Kidney (tissue), 14 donors: ENCODE data around the gene KCNIP1. TPM values are rescaled to one million over a fixed set of nuclear protein-coding genes. Genes with fewer than 3 reads are reported as not detected.
A peak's percentile ranks its signal among the peaks of the same experiment; 100 is the strongest.

ENCODE experiments used
- DNase-seq, 5 donors: peaks; one replicate each; pipeline ENCODE4 v3.0.0-alpha.2; 2013 to 2020
- FAIRE-seq: peaks from 2 replicates; lab custom pipeline; 2012; peaks lifted over from hg19 to GRCh38; lab: Jason Lieb, UNC
- H3K27ac ChIP-seq, 2 donors: one replicate each; pipeline ENCODE4 v1.7.0; 2013; ENCODE audit warnings: low read depth in 2 of 2, low read length in 2 of 2, inconsistent platforms in 1 of 2
- H3K27me3 ChIP-seq: one replicate; pipeline ENCODE4 v1.7.1; 2013; ENCODE audit warnings: low read length, inconsistent platforms; ENCODE audit not compliant: control insufficient read depth, insufficient read depth
- H3K36me3 ChIP-seq, 3 donors: one replicate each; pipeline versions ENCODE4 v1.7.0 to v1.7.1; 2013; ENCODE audit warnings: low read length in 3 of 3, control low read depth in 1 of 3, inconsistent platforms in 1 of 3; ENCODE audit not compliant: insufficient read depth in 3 of 3, control insufficient read depth in 2 of 3
- H3K4me1 ChIP-seq, 3 donors: one replicate each; pipeline versions ENCODE4 v1.7.0 to v1.7.1; 2013; ENCODE audit warnings: low read length in 3 of 3, inconsistent platforms in 1 of 3, low read depth in 1 of 3; ENCODE audit not compliant: control insufficient read depth in 2 of 3, insufficient read depth in 2 of 3
- H3K4me3 ChIP-seq, 3 donors: one replicate each; pipeline versions ENCODE4 v1.7.0 to v1.8.1; 2013; ENCODE audit warnings: low read length in 3 of 3, control low read depth in 1 of 3, inconsistent platforms in 1 of 3
- H3K9ac ChIP-seq, 3 donors: one replicate each; pipeline versions ENCODE4 v1.7.0 to v1.7.1; 2013; ENCODE audit warnings: low read length in 3 of 3, control low read depth in 1 of 3, inconsistent platforms in 1 of 3
- H3K9me3 ChIP-seq, 3 donors: one replicate each; pipeline versions ENCODE4 v1.7.0 to v1.7.1; 2013; ENCODE audit warnings: low read length in 3 of 3, control low read depth in 1 of 3, inconsistent platforms in 1 of 3; ENCODE audit not compliant: control insufficient read depth in 2 of 3, insufficient read depth in 1 of 3
- CTCF ChIP-seq: IDR thresholded peaks from 3 replicates; pipeline ENCODE4 v1.5.1; 2012; ENCODE audit warnings: mild to moderate bottlenecking, moderate library complexity, borderline replicate concordance; ENCODE audit not compliant: insufficient read depth; ENCODE audit errors: extremely low read depth
- intact Hi-C: fragments of 100-400 bp; cut with DNase I; formaldehyde crosslinking; loops from one replicate; pipeline ENCODE4 v1.11.1; 2022
- polyA plus RNA-seq: library from polyadenylated mRNA; stranded (reverse); fragments of 350-450 nt; fragmentation: Illumina TruSeq; extraction: RNeasy Lipid Tissue Mini Kit (QIAGEN cat#74804); gene quantifications from one replicate; pipeline ENCODE4 v1.2.3, GENCODE V29; 2014; ENCODE audit warnings: low read depth, low replicate concordance; ENCODE audit not compliant: insufficient read depth
- total RNA-seq: library from RNA; stranded (reverse); fragmentation: NEBNext Ultra II Directional; extraction: Animal tissue kit (Norgen Biotek cat#: 25700); gene quantifications from one replicate; pipeline ENCODE4 v1.2.1, GENCODE V29; 2021
- donor health status: control.
- donor health status: control.
- donor health status: control.
- donor health status: control.
- donor health status: control.
- donor health status: DM: yes; HTN: yes; CAD: no.
- donor health status: Normal renal cell carcinoma (clear cell type).

Gene KCNIP1
- total and polyA plus RNA-seq, 2 donors from 2014 or later = 1.8 to 3.1 TPM

GRCh38 chr5:170678811-170679210 lies 175.0 kb downstream of the KCNIP1 start:
- FAIRE-seq (no peak), DNase-seq (peak in 2 of 5 donors; percentile 31 to 35)
- no peak for TF ChIP-seq CTCF
- H3K36me3 ChIP-seq = no peaks in the 10 kb centered on the region
- intact Hi-C loops = no loop called here
- H3K27ac ChIP-seq = no peak overlapping the region
- H3K4me1 ChIP-seq = no peaks in the 10 kb centered on the region
- H3K9me3 ChIP-seq = no peaks in the 10 kb centered on the region
- H3K4me3 ChIP-seq = no peak overlapping the region
- H3K27me3 ChIP-seq = no peaks in the 10 kb centered on the region
- no peak overlapping the region for H3K9ac ChIP-seq

- no peaks in the 10 kb centered on the region for H3K36me3 ChIP-seq
- H3K9ac ChIP-seq = no peak overlapping the region
- intact Hi-C loops = no loop called here
- no peak for TF ChIP-seq CTCF
- no peaks in the 10 kb centered on the region for H3K9me3 ChIP-seq
- no peak overlapping the region for H3K27ac ChIP-seq
- peak overlapping the region in 1 of 3 donors; percentile 30 for H3K4me3 ChIP-seq
- no peaks in the 10 kb centered on the region for H3K4me1 ChIP-seq
- no peak for FAIRE-seq
- peak; percentile 65 to 93 (median 82) for DNase-seq
- no peaks in the 10 kb centered on the region for H3K27me3 ChIP-seq
These were observed 177.2 kb downstream of the KCNIP1 start for GRCh38 chr5:170681013-170681433.

GRCh38 chr5:170691657-170692056 lies 187.8 kb downstream of the KCNIP1 start:
- Histone ChIP-seq H3K9me3 (no peaks in the 10 kb centered on the region), H3K9ac (no peak overlapping the region), H3K36me3 (no peaks in the 10 kb centered on the region), H3K27ac (no peak overlapping the region), H3K4me3 (no peak overlapping the region), H3K27me3 (no peaks in the 10 kb centered on the region), H3K4me1 (no peaks in the 10 kb centered on the region)
- intact Hi-C loops = no loop called here
- no peak for DNase-seq
- TF ChIP-seq CTCF = no peak
- FAIRE-seq = no peak

- no peaks in the 10 kb centered on the region for H3K27me3 ChIP-seq
- FAIRE-seq = no peak
- DNase-seq = no peak
These were observed 189.9 kb downstream of the KCNIP1 start for GRCh38 chr5:170693701-170694100.

More at GRCh38 chr5:170693701-170694100, 189.9 kb downstream of the KCNIP1 start:
- no peaks in the 10 kb centered on the region for H3K4me1 ChIP-seq
- no peak overlapping the region for H3K27ac ChIP-seq
- intact Hi-C loops = no loop called here
- no peaks in the 10 kb centered on the region for H3K36me3 ChIP-seq
- H3K9ac ChIP-seq = no peak overlapping the region
- no peak for TF ChIP-seq CTCF
- H3K9me3 ChIP-seq = no peaks in the 10 kb centered on the region
- no peak overlapping the region for H3K4me3 ChIP-seq
